IPS-18a (cell line): ENCODE results near the gene FUBP3.
"Not testable (repeated sequence)": the region's sequence is repeated elsewhere in the genome, so short reads cannot be mapped to it uniquely, and the experiment has no call there.

Source experiments
- H3K27ac ChIP-seq: one replicate; pipeline ENCODE4 v1.5.1; 2013; ENCODE audit warnings: low read length
- H3K27me3 ChIP-seq: one replicate; pipeline ENCODE4 v1.6.1; 2013; ENCODE audit warnings: mild to moderate bottlenecking, low read length; ENCODE audit not compliant: control insufficient read depth, insufficient read depth
- H3K36me3 ChIP-seq: one replicate; pipeline ENCODE4 v1.6.1; 2013; ENCODE audit warnings: low read depth, low read length; ENCODE audit not compliant: control insufficient read depth
- H3K4me1 ChIP-seq: one replicate; pipeline ENCODE4 v1.6.1; 2013; ENCODE audit warnings: low read depth, low read length; ENCODE audit not compliant: control insufficient read depth
- H3K4me3 ChIP-seq: one replicate; pipeline ENCODE4 v1.5.1; 2013; ENCODE audit warnings: low read length
- H3K9ac ChIP-seq: one replicate; pipeline ENCODE4 v1.6.1; 2013; ENCODE audit warnings: mild to moderate bottlenecking, low read length, moderate library complexity
- H3K9me3 ChIP-seq: one replicate; pipeline ENCODE4 v1.6.1; 2013; ENCODE audit warnings: low read depth, low read length; ENCODE audit not compliant: control insufficient read depth

Gene FUBP3

DNA sequence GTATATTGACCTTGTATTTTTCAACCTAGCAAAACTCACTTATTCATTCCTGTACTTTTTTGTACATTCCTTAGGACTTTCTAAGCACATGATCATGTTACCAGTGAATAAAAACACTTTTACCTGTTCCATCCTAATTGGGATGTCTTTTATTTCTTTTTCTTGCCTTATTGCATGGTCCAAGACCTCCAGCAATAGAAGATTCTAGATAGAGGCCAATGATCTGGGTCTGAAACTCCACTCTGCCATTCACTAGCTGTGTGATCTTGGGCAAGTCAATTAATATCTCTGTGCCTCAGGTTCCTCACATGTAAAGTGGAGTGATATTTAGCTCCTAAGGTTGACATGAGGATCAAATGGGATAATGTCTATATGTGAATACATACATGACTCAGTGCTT, 105.7 kb downstream of the FUBP3 start:
- Histone ChIP-seq H3K27ac (no peak overlapping the region), H3K36me3 (no peaks in the 10 kb centered on the region), H3K9me3 (peaks cover 5% of the 10 kb centered on the region), H3K9ac (no peak overlapping the region), H3K4me3 (no peak overlapping the region), H3K27me3 (peaks cover 26% of the 10 kb centered on the region), H3K4me1 (peaks cover 4% of the 10 kb centered on the region)

DNA sequence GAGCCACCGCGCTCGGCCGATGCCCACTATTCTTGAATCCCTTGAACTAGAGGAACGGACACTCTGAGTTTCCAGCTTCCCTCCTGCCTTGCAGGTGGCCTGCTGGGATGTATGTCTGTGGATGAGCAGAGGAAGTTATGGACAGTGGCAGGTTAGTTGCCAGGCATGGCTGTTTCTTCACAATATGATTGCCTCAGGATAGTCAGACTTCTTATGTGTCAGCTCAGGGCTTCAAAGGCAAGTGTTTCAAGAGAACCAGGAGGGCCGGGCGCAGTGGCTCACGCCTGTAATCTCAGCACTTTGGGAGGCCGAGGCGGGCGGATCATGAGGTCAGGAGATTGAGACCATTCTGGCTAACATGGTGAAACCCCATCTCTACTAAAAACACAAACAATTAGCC, 106.6 kb downstream of the FUBP3 start:
- not testable (repeated sequence) for H3K9me3 ChIP-seq, H3K9ac ChIP-seq, H3K27ac ChIP-seq, H3K4me3 ChIP-seq, H3K36me3 ChIP-seq
- peaks cover 18% of the 10 kb centered on the region for H3K27me3 ChIP-seq
- H3K4me1 ChIP-seq, result peaks cover 10% of the 10 kb centered on the region

DNA sequence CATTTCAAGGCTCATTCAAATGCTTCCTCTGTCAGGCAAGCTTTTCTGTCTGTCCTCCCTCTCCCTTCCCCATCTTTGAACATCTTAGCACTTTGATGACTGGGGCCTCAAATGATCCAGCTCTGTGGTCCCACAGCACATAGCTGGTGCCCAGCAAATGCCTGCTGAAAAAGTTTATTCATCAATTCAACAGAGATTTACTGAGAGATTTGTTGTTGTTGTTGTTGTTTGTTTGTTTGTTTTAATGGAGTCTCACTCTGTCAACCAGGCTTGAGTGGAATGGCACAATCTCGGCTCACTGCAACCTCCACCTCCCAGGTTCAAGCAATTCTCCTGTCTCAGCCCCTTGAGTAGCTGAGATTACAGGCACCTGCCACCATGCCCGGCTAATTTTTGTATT, 108.2 kb downstream of the FUBP3 start:
- H3K36me3 ChIP-seq, result no peaks in the 10 kb centered on the region
- peaks cover 14% of the 10 kb centered on the region for H3K4me1 ChIP-seq
- H3K27me3 ChIP-seq, result peaks cover 4% of the 10 kb centered on the region
- H3K27ac ChIP-seq, result no peak overlapping the region
- H3K9me3 ChIP-seq, result peaks cover 5% of the 10 kb centered on the region
- no peak overlapping the region for H3K4me3 ChIP-seq
- no peak overlapping the region for H3K9ac ChIP-seq
